Ishikawa (cell line): ENCODE measurements around the gene AURKAIP1.

ENCODE experiments used
- CEBPB ChIP-seq: IDR thresholded peaks from 2 replicates; pipeline ENCODE4 v1.6.1; 2012
- CREB1 ChIP-seq: IDR thresholded peaks from 2 replicates; pipeline ENCODE4 v1.6.1; 2012; ENCODE audit warnings: low read depth
- EGR1 ChIP-seq: IDR thresholded peaks from 2 replicates; pipeline ENCODE4 v1.6.1; 2012
- EP300 ChIP-seq: IDR thresholded peaks from 2 replicates; pipeline ENCODE4 v1.6.1; 2012; ENCODE audit warnings: borderline replicate concordance
- FOXM1 ChIP-seq: IDR thresholded peaks from 2 replicates; pipeline ENCODE4 v1.6.1; 2012; ENCODE audit warnings: low read depth, borderline replicate concordance
- MAX ChIP-seq: IDR thresholded peaks from 2 replicates; pipeline ENCODE4 v1.6.1; 2012
- NFIC ChIP-seq: IDR thresholded peaks from 2 replicates; pipeline ENCODE4 v1.6.1; 2012
- RAD21 ChIP-seq: IDR thresholded peaks from 2 replicates; pipeline ENCODE4 v1.6.1; 2012; ENCODE audit warnings: low read depth
- REST ChIP-seq: IDR thresholded peaks from 2 replicates; pipeline ENCODE4 v1.6.1; 2012; ENCODE audit warnings: low read depth, mild to moderate bottlenecking
- TAF1 ChIP-seq: IDR thresholded peaks from 2 replicates; pipeline ENCODE4 v1.6.1; 2012; ENCODE audit warnings: low read depth, mild to moderate bottlenecking
- TCF12 ChIP-seq: IDR thresholded peaks from 2 replicates; pipeline ENCODE4 v1.6.1; 2012; ENCODE audit warnings: low read depth
- TEAD4 ChIP-seq: IDR thresholded peaks from 2 replicates; pipeline ENCODE4 v1.6.1; 2012
- USF1 ChIP-seq: IDR thresholded peaks from 2 replicates; pipeline ENCODE4 v1.6.1; 2012
- YY1 ChIP-seq: IDR thresholded peaks from 2 replicates; pipeline ENCODE4 v1.6.1; 2012; ENCODE audit warnings: low read depth
- ZBTB7A ChIP-seq: IDR thresholded peaks from 2 replicates; pipeline ENCODE4 v1.6.1; 2012; ENCODE audit warnings: low read depth

Gene AURKAIP1

GRCh38 chr1:1332031-1332755 lies 42.8 kb downstream of the AURKAIP1 start:
- TF ChIP-seq TEAD4 (no peak), MAX (no peak)

GRCh38 chr1:1331068-1331965 lies 43.7 kb downstream of the AURKAIP1 start, which contains the start of gene TAS1R3:
TSS of gene TAS1R3 (plus strand) at chr1:1331280. CDS start at chr1:1331346, 66 bp downstream.
- TF ChIP-seq USF1 (no peak), FOXM1 (no peak), RAD21 (no peak), CREB1 (no peak), NFIC (no peak), MAX (no peak), EGR1 (no peak), CEBPB (no peak), TEAD4 (no peak), ZBTB7A (no peak), YY1 (no peak), REST (no peak), TAF1 (no peak), TCF12 (no peak)

GRCh38 chr1:1330366-1331067 lies 44.5 kb downstream of the AURKAIP1 start:
- TF ChIP-seq TCF12: 0 out of 2 replicates have a peak, but pooled peaks have one; percentile 10
- TF ChIP-seq TEAD4: no peak

GRCh38 chr1:1329304-1330210 lies 45.5 kb downstream of the AURKAIP1 start:
- TF ChIP-seq TAF1: no peak
- TF ChIP-seq TEAD4: no peak
- no peak for TF ChIP-seq CREB1
- no peak for TF ChIP-seq YY1
- TF ChIP-seq RAD21: no peak
- no peak for TF ChIP-seq NFIC
- TF ChIP-seq EP300: no peak
- no peak for TF ChIP-seq USF1
- TF ChIP-seq ZBTB7A: no peak
- TF ChIP-seq EGR1: no peak
- no peak for TF ChIP-seq FOXM1
- no peak for TF ChIP-seq CEBPB
- no peak for TF ChIP-seq MAX
- TF ChIP-seq TCF12: no peak
- no peak for TF ChIP-seq REST
